AG10803 (cell line): ENCODE data around the gene BACH2.

Experiments
- DNase-seq: peaks from one replicate; pipeline ENCODE4 v3.0.0; 2010; ENCODE audit warnings: low read depth
- H3K4me3 ChIP-seq: 2 replicates; pipeline ENCODE4 v1.5.1; 2011; ENCODE audit warnings: mild to moderate bottlenecking, low read length, control low read depth
- CTCF ChIP-seq: conservative IDR thresholded peaks from 2 replicates; pipeline ENCODE4 v1.5.1; 2011; ENCODE audit warnings: mild to moderate bottlenecking, low read length, control low read depth, inconsistent platforms

The BACH2 gene

GRCh38 chr6:90250405-90250804 is 46.2 kb downstream of the BACH2 start:
- no peak for DNase-seq
- TF ChIP-seq CTCF, result no peak
- no peak overlapping the region for H3K4me3 ChIP-seq

GRCh38 chr6:90249458-90249857 is 47.2 kb downstream of the BACH2 start:
- no peak for DNase-seq
- TF ChIP-seq CTCF, result no peak
- H3K4me3 ChIP-seq, result no peak overlapping the region

DNA sequence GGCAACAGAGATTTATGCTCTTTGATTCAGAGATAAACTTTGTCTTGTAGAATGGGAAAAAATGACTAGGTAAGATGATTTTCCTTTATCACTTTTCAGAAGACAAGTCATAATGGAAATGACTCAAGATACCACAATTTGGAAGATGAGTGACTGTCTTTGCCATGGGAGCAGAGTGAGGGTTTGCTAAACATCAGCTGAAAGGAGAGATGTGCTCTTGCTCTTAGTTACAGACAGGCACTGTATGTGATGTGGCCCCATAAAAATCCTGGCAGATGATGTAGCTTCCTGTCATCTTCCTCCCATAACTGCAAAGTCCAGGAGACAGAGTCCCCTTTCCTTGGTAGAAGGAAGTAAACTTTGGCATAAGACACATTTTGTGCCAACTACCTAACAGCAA is 47.6 kb downstream of the BACH2 start:
- no peak for TF ChIP-seq CTCF
- no peak for DNase-seq
- H3K4me3 ChIP-seq, result no peak overlapping the region

GRCh38 chr6:90247262-90247661 is 49.4 kb downstream of the BACH2 start:
- DNase-seq, result no peak
- no peak overlapping the region for H3K4me3 ChIP-seq
- TF ChIP-seq CTCF, result no peak

- H3K4me3 ChIP-seq, result no peak overlapping the region
- no peak for TF ChIP-seq CTCF
- DNase-seq, result no peak
Observed at GRCh38 chr6:90241229-90241880, 55.3 kb downstream of the BACH2 start.

GRCh38 chr6:90238496-90239266 is 58.0 kb downstream of the BACH2 start:
- no peak for TF ChIP-seq CTCF
- no peak overlapping the region for H3K4me3 ChIP-seq
- no peak for DNase-seq
